Measurements from ENCODE around the gene ACTN1.

Gene ACTN1

GRCh38 chr14:68932686-68933085 lies 46.4 kb downstream of the ACTN1 start:
- FAIRE-seq, result no peak

- no peak for FAIRE-seq
Observed at GRCh38 chr14:68932231-68932630, 46.9 kb downstream of the ACTN1 start.

GRCh38 chr14:68931474-68932051 lies 47.5 kb downstream of the ACTN1 start:
- FAIRE-seq, result no peak

DNA sequence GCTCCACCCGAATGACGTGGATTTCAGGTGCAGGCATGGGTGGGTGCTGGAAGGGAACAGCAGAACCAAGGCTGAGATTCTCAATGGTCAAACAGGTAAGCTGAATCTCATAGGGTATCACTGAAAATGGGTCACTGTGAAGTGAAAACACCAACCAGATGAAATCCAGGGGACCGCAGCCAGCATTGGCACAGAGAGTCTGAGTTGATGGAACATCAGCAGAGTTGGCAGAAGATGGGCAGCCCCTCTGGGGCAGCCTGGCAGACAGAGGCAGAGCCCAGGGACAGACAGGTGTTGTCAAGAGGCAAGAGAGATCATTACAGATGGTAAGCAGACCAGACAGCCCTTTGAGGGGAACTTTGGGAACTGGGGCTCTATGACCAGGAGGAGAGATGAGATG lies 48.0 kb downstream of the ACTN1 start:
- FAIRE-seq, result no peak

DNA sequence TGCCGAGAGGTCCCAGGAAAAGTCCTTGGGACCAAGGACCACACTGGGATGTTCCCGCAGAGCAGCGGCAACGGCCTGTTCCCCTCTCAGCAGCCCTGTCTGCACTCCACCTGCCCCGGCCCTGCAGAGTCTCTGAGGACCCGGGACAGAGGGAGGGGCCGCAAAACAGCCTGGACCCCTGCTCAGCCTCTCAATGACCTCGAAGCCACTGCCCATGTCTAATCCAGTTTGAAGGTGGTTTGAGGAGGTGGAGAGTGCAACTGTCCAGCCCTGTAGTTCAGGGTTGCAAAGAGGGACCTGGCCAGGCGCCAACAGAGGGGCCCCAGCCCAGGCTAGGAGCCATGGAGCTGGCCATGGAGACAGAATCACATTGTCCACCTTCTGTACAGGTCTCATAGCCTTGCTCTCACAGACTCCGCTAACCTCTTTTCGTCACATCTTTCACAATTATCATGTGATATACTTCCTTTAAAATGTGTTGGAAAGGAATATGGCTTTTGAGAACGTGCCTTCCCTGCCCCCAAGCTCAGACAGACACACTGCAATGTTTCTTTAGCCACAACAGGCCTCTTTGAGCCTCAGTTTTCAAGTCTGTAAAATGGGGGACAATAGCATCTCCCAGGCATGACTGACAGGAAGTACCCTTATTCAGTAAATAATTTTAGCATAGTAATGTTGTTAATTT lies 49.3 kb downstream of the ACTN1 start:
- no peak for FAIRE-seq

GRCh38 chr14:68928770-68929550 lies 50.1 kb downstream of the ACTN1 start:
- FAIRE-seq, result no peak

- no peak for FAIRE-seq
Observed at GRCh38 chr14:68927956-68928675, 51.0 kb downstream of the ACTN1 start.

DNA sequence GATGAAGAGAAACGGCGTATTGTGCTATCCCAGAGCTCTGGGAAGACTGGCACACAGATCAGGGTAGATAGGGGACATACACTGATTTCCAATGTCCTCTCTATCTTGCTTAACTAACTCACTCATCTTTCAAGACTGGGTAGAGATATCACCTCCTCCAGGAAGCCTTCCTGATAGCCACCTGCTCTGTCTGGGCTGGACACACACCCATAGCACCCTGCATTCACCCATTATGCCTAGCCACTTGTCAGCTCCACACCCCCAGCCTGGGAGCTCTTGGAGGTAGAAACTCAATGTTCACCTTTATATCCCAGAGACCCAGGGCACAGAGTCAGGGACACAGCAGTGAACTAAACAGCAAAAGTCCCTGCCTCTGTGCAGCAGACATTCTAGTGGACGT lies 52.0 kb downstream of the ACTN1 start:
- no peak for FAIRE-seq

DNA sequence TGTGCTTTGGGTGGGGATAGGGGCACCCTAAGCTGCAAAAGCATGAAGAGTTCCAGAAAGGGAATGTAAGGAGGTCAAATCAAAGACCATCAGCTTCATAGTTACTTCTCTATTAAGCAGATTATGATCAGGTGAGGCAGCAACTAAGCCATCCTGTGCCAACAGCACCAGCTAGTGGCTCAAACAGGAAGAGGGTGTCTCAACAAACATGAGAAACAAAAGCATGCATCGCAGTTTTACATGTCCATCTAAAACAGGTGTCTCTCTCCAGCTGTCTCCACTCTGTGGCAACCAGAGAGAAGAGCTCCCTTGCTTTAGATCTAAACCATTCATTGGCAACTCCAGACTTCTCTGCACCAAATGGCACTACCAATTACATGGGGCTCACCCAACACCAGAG lies 52.9 kb downstream of the ACTN1 start:
- FAIRE-seq, result no peak

GRCh38 chr14:68925373-68925772 lies 53.7 kb downstream of the ACTN1 start:
- no peak for FAIRE-seq

GRCh38 chr14:68924186-68925158 lies 54.6 kb downstream of the ACTN1 start:
- no peak for FAIRE-seq

DNA sequence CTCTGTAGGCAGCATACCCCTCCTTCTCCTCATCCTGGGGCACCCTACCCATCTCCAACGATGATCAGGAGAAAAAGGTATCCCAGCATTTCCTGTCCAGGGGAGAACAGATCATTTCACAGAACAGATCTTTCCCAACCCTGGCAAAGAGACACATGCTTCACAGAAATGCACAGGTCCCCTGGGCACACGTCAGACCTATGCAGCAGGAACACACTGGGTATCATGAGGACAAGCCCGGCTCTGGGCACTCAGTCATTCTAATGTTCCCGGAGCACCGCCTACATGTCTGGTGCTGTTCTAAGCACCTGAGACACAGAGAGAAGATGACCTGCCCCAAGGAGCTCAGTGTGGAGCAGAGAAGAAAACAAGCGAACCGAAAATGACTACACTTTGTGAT lies 56.2 kb downstream of the ACTN1 start:
- FAIRE-seq, result no peak

- FAIRE-seq, result no peak
Observed at GRCh38 chr14:68922201-68922621, 56.9 kb downstream of the ACTN1 start.

DNA sequence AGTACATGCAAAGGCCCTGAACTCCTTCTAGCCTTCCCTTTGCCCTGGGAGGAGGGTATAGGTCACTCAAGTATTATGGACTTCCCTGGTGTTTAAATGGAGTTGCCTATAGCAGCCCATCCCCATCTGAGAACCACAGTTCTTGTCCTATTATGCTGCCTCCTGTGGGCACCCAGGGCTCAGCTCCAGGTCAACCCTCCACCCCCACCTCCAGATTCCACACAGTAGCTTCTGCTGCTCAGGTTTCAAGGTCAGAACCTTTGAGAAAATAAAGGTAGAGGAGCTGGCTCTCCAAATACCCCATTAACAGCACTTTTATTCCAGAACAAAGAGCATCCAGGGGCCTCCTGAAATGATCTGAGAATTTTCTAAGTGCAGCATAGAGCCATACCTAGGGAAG lies 57.4 kb downstream of the ACTN1 start:
- FAIRE-seq, result no peak

- no peak for FAIRE-seq
Observed at GRCh38 chr14:68921049-68921448, 58.1 kb downstream of the ACTN1 start.

GRCh38 chr14:68919129-68919927 lies 59.8 kb downstream of the ACTN1 start:
- no peak for FAIRE-seq

DNA sequence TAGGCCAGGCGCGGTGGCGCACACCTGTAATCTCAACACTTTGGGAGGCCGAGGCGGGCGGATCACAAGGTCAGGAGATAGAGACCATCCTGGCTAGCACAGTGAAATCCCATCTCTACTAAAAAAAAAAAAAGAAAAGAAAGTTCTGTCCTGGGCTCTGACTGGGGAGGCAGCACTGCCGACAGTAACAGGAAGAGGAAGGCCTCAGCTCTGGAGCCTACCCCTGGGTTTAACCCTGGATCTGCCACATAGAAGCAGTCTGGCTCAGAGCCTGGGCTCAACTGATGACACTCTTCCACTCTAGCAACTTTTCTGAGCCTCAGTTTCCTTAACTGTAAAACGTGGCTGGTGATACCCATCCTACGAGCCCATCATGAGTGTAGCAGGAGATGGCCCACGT lies 60.5 kb downstream of the ACTN1 start:
- no peak for FAIRE-seq

DNA sequence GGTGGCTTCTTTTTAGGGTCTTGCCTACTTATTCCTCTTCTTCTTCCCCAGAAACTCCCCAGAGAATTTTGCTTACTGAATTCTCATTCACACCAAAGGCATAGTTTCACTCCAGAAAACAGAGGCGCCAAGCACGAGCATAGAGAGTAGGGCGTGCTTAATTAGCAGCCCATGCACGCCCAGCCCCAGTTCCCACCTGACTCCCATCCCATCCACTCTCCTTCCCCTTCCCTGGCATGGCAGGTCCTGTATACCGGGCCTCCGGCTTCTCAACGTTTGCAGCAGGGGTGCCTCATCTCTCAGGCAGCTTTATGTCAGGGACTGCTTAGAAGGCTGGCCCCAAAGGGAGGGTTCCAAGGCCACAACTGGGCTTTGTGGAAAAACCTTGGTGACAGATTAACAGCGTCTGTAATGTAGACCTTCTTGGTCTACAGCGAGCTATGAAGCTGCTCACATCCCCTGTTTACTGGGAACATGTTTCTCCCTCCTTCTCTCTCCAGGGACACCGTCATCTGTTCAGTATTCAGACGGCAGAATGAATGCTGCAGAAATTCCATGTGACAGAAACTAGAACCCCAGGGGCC lies 62.7 kb downstream of the ACTN1 start:
- FAIRE-seq, result no peak

DNA sequence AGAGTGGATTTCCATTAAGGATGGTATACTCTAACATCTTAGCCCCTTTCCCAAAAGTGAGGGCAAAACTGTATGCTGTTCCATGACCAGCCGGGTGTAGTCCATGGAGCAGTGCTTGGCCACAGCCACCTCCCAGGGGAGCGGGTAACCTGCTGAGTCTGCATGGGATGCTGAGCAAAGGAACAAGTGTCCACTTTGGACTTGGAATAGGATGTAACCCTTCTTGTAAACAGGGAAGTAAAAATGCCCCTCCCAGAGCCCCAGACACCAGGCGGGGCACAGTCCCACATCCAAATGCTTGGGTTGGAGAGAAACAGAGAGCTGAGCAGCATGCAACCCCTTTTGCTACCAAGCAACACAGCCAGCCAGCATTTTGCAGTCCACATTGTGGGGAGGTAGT lies 65.6 kb downstream of the ACTN1 start:
- no peak for FAIRE-seq

DNA sequence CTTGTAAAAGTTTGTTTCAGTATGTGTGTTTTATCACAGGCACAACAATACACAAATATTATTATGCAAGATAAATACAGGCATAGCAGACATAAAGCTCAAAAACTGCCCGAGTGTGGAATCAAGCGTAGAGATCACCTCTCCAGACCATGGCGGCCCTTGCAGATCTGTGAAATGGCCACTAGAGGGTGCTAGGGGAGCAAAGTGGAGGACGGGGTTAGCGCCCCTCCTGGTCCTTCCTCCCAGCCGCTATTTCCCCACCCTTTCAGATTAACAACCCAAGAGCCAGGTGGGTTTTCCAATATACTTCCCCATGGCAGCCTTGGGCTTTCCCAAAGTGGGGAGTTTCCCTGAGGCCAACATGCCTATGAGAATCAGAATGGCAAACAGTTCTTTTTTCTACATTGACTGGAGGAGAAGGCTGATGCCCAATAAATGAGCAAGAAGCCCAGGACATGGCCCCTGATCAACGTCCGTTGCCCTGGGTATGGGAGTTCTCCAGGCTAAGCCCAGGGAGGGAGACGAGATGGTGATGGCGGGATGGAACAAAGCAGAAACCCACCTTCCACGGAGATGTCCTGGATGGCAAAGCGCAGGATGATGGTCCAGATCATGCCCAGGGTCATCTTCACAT lies 67.4 kb downstream of the ACTN1 start:
- FAIRE-seq, result no peak

DNA sequence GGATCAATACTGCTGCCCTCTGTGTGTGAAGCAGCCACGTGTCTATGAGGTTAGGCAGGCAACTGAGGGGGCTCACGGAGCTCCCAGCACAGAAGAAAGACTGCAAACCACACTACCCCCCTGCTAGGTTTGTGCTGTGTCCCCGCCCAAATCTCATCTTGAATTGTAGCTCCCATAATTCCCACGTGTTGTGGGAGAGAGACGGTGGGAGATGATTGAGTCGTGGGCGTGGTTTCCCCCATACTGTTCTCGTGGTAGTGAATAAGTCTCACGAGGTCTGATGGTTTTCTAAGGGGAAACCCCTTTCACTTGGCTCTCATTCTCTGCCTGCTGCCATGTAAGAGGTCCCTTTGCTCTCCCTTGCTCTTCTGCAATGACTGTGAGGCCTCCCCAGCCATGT lies 68.6 kb downstream of the ACTN1 start:
- no peak for FAIRE-seq
